HG03442 (cell line): ENCODE measurements around the gene COL12A1.

ENCODE experiments used
- ATAC-seq: cut with Tn5 transposase; IDR thresholded peaks from one replicate; pipeline ENCODE4 v1.9.1; 2021; ENCODE audit warnings: mild to moderate bottlenecking, moderate library complexity; ENCODE audit not compliant: unreplicated experiment

Gene COL12A1

GRCh38 chr6:75145211-75145610, 60.6 kb downstream of the COL12A1 start:
- ATAC-seq: no peak

- no peak for ATAC-seq
Measured at GRCh38 chr6:75144386-75144785, 61.5 kb downstream of the COL12A1 start.

GRCh38 chr6:75143191-75143590, 62.7 kb downstream of the COL12A1 start:
- no peak for ATAC-seq

GRCh38 chr6:75142721-75143120, 63.1 kb downstream of the COL12A1 start:
- no peak for ATAC-seq

GRCh38 chr6:75135876-75136275, 70.0 kb downstream of the COL12A1 start:
- ATAC-seq: no peak

GRCh38 chr6:75135450-75135849, 70.4 kb downstream of the COL12A1 start:
- ATAC-seq: no peak

GRCh38 chr6:75130784-75131183, 75.1 kb downstream of the COL12A1 start:
- ATAC-seq: no peak

- no peak for ATAC-seq
Measured at GRCh38 chr6:75128878-75129570, 76.8 kb downstream of the COL12A1 start.

- no peak for ATAC-seq
Measured at GRCh38 chr6:75126518-75126917, 79.3 kb downstream of the COL12A1 start.

- ATAC-seq: no peak
Measured at GRCh38 chr6:75124983-75125382, 80.9 kb downstream of the COL12A1 start.

GRCh38 chr6:75124085-75124484, 81.8 kb downstream of the COL12A1 start:
- ATAC-seq: no peak

GRCh38 chr6:75118925-75119515, 86.8 kb downstream of the COL12A1 start:
- no peak for ATAC-seq

- no peak for ATAC-seq
Measured at GRCh38 chr6:75117701-75118100, 88.2 kb downstream of the COL12A1 start.

GRCh38 chr6:75116946-75117345, 88.9 kb downstream of the COL12A1 start:
- ATAC-seq: no peak

GRCh38 chr6:75115481-75115880, 90.4 kb downstream of the COL12A1 start:
- no peak for ATAC-seq

GRCh38 chr6:75114806-75115205, 91.0 kb downstream of the COL12A1 start:
- no peak for ATAC-seq

GRCh38 chr6:75114195-75114594, 91.7 kb downstream of the COL12A1 start:
- no peak for ATAC-seq

- ATAC-seq: no peak
Measured at GRCh38 chr6:75113446-75113845, 92.4 kb downstream of the COL12A1 start.

- no peak for ATAC-seq
Measured at GRCh38 chr6:75109765-75110164, 96.1 kb downstream of the COL12A1 start.

- ATAC-seq: no peak
Measured at GRCh38 chr6:75109022-75109421, 96.8 kb downstream of the COL12A1 start.

- ATAC-seq: no peak
Measured at GRCh38 chr6:75108333-75108974, 97.4 kb downstream of the COL12A1 start.

GRCh38 chr6:75107913-75108312, 97.9 kb downstream of the COL12A1 start:
- ATAC-seq: no peak
